ENCODE measurements around the gene WDR1.

The WDR1 gene

DNA sequence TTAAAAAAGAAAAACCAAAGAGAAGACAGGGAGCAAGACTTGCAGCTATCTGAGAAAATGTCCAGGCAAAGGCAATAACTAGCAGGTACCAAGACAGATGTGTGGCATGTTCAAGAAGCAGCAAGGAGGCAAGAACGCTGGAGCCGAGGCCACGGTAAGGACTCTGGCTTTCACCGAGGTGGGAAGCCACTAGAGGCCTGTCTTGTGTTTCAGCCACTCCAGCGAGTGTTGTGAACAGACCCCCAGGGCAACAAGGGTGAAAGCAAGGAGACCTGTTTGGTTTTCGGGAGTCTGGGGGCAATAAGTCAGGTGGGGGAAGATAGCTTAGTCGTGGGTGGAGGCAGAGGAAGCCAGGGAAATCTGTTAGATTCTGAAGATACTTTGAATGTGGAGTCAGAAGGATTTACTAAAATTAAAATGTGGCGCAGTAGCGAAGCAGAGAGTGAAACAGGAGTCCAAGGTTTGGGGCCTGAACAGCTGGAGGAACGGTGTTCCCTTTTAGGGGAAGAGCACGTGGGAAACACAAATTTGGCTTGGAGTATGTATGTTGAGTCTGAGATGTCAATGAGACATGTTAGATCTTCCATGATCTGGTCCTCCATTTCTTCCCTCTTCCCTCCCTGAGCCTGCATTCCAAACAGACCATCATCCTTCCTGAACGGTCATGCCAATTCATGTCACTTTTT, 3.1 kb downstream of the WDR1 start:
- no peak for FAIRE-seq

GRCh38 chr4:10112658-10113284, 3.8 kb downstream of the WDR1 start:
- no peak for FAIRE-seq

DNA sequence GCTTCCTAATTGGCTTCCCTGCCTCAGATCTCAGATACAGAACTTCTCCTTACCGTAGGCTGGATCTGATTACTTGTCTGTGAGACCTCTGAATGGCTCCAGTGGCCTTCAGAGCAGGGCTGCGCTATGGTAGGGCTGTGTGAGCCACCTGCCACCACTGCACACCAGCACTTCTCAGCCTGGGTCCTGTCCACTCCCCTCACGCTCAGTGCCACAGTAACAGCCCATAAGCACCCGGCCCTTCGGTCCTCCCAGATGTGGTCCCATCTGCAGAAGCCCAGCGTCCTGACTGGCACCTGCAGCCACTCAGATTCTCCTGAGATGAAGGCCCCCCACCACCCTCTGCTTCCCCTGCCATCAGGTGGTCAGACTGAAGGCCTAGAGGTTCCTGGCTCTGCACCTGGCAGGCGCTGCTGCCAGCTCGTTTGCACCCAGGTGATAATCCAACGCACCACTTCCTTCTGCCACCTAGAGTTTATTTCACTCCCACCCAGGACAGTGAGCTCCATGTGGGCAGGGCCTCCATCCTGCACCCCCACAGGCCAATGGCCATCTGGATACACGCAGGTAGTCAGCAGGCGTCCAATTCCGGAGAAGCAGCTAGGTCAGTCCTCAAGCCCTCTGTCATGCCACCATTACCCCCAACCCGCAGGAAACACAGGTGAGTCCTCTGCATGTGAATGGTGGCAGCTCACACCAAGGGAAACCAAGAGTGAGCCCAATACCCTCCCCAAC, 5.4 kb downstream of the WDR1 start:
- no peak for FAIRE-seq

GRCh38 chr4:10109995-10110670, 6.5 kb downstream of the WDR1 start:
- FAIRE-seq: no peak

DNA sequence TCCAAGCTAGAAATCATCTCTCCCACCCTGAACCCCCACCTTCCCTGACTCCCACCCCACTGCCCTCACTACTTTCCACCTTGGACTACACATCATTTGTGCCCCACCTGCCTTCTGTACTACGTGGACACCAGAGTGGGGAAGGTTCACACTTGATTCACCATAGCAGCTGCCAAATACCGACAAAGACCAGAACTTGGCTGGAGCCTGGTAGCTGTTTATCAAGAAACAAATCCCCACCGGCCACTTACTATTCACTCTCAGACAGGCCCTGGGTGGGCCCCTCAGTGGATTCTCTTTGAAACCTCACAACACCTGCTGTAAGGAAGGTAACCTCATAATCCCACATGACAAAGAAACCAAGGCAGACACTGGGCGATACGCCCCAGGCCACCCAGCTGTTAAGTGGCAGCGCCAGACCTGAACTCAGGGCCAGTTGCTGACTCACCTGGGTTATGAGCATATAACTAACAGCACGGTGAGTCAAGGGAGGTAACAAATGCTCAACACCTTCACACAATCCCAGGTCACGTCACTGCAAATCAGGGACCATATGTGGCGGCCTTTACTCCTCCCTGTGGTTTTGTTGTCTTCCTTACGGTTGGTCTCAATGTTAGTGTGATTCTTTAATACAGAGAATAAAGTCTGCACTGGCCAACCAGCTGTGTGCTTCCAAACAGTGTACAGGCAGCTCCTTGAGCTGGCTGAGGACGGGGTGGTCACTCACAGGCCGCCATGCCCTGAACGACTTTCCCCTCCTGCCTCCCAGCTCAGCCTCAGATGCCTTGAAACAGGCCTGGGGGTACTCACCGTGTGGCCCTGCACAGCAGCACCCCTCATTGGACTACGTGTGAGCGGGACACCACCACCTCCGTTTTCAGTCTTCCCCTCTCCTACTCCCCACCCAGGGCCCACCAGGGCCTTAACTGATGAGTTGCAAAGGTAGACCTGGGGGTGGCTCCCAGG, 7.5 kb downstream of the WDR1 start:
- FAIRE-seq: no peak

DNA sequence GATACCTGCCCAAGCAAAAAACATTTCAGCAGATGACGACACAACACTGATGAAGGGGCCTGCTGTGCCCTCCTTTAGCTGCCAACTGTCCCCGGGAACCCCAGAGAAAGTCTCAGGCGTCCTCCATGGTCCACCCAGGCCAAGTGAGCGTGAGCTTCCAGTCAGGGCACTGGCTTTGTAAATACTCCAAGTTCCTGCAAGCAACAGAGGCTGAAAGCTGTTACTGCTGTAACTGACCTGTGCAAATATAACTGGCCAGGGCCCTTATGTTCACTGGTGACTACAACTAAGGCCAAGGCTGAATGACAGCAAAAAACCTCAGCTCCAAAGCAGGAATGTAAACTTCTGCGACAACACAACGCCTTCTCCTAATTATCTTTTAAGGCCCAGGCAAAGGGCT, 8.2 kb downstream of the WDR1 start:
- no peak for FAIRE-seq

- FAIRE-seq: no peak
Measured at GRCh38 chr4:10107111-10108091, 9.2 kb downstream of the WDR1 start.

GRCh38 chr4:10106421-10107039, 10.1 kb downstream of the WDR1 start:
- no peak for FAIRE-seq

DNA sequence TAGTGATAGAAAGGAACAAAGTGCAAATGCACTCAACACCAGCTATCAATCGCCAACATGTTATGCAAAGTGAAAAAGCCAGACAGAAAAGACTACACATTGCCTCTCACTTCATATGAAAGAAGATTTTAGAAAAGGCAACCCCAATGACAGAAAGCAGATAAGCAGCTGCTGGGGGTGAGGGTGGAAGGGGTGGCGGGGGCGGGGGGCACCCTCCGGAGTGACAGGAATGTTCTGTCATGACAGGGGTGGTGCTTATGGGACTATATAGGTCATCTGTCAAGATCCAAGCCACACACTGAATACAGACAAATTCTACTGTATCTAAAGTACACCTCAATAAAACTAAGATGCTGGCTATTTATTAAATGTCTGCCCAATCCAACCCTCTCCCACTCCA, 10.7 kb downstream of the WDR1 start:
- no peak for FAIRE-seq

DNA sequence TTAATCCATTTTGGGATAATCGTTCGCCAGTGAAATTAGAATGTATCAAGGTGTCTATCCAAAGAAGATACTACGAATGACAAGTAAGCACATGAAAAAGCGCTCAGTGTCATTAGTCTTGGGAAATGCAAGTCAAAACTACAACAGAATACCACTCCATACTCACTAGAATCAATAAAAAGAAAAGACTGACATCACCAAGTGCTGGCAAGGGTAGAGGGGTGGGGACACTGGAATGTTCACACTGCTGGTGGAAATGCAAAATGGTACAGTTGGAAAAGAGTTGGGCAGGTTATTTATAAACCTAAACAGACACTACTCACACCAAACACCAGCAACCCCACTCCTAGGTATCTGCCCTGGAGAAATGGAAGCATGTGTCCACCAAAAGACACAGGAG, 11.2 kb downstream of the WDR1 start:
- no peak for FAIRE-seq

- no peak for FAIRE-seq
Measured at GRCh38 chr4:10104991-10105276, 11.7 kb downstream of the WDR1 start.

GRCh38 chr4:10104211-10104990, 12.2 kb downstream of the WDR1 start:
- no peak for FAIRE-seq

GRCh38 chr4:10102474-10103332, 13.9 kb downstream of the WDR1 start:
- no peak for FAIRE-seq

DNA sequence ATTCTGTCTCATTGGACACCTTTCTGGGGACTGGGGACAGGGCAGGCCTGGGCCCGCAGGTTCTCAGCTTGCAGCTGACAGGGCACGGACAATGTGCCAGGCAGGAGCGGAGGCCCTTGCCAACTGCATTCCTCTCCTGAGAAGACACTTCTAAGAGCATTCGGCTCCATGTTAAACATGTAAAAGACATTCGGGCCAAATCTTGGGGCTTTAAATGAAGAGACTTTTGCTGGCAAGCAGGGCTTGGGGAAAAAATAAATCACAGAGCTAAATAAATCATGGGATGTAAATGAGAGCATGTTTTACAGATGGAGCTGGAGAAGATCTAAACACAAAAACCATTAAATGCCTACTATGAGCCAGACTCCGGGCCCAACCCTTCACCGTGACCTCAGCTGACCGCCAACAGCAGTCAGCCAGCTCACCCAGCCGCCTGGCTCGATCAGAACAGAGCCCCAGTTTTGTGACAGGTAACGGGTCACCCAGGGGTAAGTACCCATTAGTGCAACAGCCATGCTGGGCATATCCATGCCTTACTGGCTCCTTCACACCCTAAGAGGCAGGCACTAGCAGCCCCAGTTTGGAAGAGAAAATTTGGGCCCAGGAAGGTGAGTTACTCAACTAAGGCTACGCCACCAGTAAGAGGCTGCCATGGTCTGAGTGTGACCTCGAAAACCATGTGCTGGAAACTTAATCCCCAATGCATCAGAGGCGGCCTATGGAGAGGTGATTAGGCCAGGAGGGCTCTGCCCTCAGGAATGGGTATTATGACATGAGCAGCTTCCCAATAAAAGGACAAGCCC, 14.7 kb downstream of the WDR1 start:
- no peak for FAIRE-seq

GRCh38 chr4:10100734-10101216, 15.8 kb downstream of the WDR1 start:
- FAIRE-seq: no peak

- FAIRE-seq: no peak
Measured at GRCh38 chr4:10099499-10100325, 16.9 kb downstream of the WDR1 start.

DNA sequence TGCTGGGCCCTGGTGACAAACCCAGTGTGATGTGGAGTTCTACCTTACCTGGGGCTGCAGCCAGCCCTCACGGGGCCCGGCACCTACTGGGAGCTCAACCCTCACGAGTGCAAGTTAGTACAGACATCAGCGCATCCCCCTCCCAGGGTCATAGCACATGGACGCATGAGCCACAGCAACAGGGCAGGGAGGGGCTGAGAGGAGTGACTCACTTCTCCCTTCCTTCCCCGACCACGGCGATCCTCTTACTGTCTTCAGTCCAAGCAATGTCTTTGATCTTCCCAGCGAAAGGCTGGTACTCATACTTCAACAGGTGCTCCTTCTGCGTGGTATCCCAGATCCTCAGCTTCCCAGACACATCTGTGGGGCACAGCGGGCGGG, 17.8 kb downstream of the WDR1 start:
- FAIRE-seq: no peak

Measured in islet of Langerhans (tissue), 1 donor.